Nephron (organoid): Measurements from ENCODE around the gene TBCEL.

Source experiments
- H3K27ac Mint-ChIP-seq, 3 experiments: 2 replicates each; pipeline ENCODE4 v1.8.0; 2020; ENCODE audit warnings: mixed read lengths in 3 of 3, mild to moderate bottlenecking in 2 of 3, moderate library complexity in 1 of 3
- H3K27me3 Mint-ChIP-seq: 2 replicates; pipeline ENCODE4 v1.8.0; 2021; ENCODE audit warnings: low read depth, mild to moderate bottlenecking, moderate library complexity, mixed read lengths
- H3K36me3 Mint-ChIP-seq: 2 replicates; pipeline ENCODE4 v1.8.0; 2020; ENCODE audit warnings: low read depth, mixed read lengths
- H3K4me1 Mint-ChIP-seq: 2 replicates; pipeline ENCODE4 v1.8.0; 2020; ENCODE audit warnings: mixed read lengths
- H3K4me3 Mint-ChIP-seq, 3 experiments: 2 replicates each; pipeline ENCODE4 v1.8.0; 2020; ENCODE audit warnings: mild to moderate bottlenecking in 3 of 3, mixed read lengths in 3 of 3, moderate library complexity in 2 of 3
- H3K9me3 Mint-ChIP-seq: 2 replicates; pipeline ENCODE4 v1.8.0; 2020; ENCODE audit warnings: mixed read lengths
- TF ChIP-seq, protein P1 (sequence below), 3 experiments: fragments of 200-600 bp; sonication (generic); IDR thresholded peaks; one replicate each; pipeline ENCODE4 v1.5.0; 2021; ENCODE audit warnings: antibody characterized with exemption in 3 of 3; ENCODE audit not compliant: unreplicated experiment in 3 of 3

Gene TBCEL

DNA sequence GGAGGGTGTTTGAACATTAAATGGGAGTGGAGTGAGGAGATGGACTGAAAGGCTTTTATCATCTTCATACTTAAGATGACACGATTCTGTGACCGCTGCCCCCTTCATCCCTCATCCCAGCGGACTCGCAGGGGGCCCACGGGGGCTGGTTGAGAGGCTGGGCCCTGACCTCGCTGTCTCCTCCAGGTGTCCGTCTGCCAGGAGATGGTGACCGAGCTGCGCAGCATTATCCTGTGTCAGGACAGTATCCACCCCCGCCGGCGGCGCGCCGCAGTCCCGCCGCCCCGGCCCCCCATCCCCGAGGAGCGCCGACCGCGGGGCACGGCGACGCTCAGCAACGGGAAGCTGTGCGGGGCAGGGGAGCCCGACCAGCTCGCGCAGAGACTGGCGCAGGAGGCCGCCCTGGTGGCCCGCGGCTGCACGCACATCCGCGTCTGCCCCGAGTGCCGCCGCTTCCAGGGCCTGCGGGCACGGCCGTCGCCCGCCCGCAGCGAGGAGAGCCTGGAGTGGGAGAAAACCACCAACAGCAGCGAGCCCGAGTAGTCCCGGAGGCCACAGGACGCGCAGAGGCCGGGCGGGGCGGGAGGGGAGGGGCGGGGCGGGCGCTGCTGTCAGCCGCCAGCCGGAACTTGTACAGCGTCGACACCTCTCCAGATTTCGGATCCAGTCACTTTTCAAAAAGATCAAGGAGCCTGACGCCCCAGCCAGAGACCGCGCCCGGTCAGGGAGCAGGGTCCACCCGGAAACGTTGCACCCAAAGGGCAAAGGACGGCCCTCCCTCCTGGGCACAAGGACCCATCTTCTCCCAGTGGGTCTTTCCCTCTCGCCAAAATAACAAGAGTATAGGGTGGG is 38.0 kb upstream of the TBCEL start:
- Mint-ChIP-seq H3K36me3 (no peaks in the 10 kb centered on the region), H3K27ac (no peak overlapping the region), H3K4me3 (peak overlapping the region; percentile 82 to 85 (median 85)), H3K9me3 (no peaks in the 10 kb centered on the region), H3K27me3 (peaks cover 29% of the 10 kb centered on the region), H3K4me1 (peaks cover 5% of the 10 kb centered on the region)
- TF ChIP-seq, protein P1, sequence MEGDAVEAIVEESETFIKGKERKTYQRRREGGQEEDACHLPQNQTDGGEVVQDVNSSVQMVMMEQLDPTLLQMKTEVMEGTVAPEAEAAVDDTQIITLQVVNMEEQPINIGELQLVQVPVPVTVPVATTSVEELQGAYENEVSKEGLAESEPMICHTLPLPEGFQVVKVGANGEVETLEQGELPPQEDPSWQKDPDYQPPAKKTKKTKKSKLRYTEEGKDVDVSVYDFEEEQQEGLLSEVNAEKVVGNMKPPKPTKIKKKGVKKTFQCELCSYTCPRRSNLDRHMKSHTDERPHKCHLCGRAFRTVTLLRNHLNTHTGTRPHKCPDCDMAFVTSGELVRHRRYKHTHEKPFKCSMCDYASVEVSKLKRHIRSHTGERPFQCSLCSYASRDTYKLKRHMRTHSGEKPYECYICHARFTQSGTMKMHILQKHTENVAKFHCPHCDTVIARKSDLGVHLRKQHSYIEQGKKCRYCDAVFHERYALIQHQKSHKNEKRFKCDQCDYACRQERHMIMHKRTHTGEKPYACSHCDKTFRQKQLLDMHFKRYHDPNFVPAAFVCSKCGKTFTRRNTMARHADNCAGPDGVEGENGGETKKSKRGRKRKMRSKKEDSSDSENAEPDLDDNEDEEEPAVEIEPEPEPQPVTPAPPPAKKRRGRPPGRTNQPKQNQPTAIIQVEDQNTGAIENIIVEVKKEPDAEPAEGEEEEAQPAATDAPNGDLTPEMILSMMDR (IDR thresholded peaks at IDR 0.05; ENCODE audit: unreplicated experiment in 3 of 3): peak; percentile 31 to 38 (median 35)

DNA sequence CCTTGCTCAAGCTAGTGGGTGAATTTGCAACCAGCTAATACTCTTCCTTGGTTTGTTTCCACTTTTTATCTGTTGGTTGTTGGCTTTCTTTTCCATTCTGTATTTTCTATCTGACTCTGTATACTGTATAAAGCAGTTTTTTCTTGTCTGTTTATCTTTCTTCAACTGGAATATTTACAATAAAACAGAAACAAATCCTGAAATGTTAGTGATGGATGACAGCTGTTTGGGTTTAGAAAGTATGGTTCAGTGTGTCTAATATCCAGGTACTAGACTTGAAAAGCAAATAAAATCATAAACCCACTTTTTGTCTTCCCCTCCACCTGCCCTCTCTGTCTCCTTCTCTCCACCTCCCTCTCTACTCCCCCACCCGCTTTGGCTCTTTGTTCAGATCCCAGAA is 35.3 kb upstream of the TBCEL start:
- Mint-ChIP-seq H3K36me3 (no peaks in the 10 kb centered on the region), H3K27me3 (peaks cover 21% of the 10 kb centered on the region), H3K4me1 (peaks cover 5% of the 10 kb centered on the region), H3K4me3 (peak overlapping the region in 1 of 3 experiments; percentile 19), H3K27ac (no peak overlapping the region), H3K9me3 (no peaks in the 10 kb centered on the region)
- TF ChIP-seq, protein P1 (IDR thresholded peaks at IDR 0.05; ENCODE audit: unreplicated experiment in 3 of 3): no peak

DNA sequence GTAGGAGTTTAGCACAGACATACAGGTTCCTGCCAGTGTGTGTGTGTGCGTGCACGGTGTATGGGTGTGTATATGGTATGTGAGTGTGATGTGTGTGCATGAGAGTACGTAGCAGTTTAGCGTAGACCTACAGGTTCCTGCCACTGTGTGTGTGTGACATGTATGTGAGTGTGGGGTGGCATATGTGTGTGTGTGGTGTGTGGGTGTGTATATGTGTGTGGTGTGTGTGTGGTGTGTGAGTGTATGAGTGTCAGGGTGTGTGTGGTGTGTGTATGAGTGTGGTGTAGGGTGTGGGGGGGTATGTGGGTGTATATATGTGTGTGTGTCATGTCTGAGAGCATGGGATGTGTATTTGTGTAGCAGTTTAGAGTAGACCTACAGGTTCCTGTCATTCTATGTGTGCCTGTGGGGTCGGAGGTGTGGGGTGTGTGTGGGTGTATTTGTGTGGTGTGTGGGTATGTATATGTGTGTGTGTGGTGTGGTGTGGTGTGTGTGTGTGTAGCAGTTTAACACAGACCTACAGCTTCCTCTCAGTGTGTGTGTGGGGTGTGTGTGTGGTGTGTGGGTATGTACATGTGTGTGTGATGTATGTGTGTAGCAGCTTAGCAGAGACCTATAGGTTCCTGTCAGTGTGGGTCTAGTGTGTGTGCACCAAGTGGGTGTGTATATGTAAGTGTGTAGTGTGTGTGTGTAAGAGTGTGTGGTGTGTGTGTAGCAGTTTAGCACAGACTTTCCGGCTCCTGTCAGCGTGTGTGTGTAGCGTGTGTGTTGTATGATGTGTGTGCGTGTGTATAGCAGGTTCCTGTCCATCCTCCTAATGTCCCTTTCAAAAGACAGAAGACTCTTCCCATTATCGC is 31.8 kb upstream of the TBCEL start:
- TF ChIP-seq, protein P1 (IDR thresholded peaks at IDR 0.05; ENCODE audit: unreplicated experiment in 3 of 3): no peak
- Mint-ChIP-seq H3K36me3 (no peaks in the 10 kb centered on the region), H3K27me3 (peaks cover 11% of the 10 kb centered on the region), H3K27ac (no peak overlapping the region), H3K4me1 (no peaks in the 10 kb centered on the region), H3K4me3 (no peak overlapping the region), H3K9me3 (no peaks in the 10 kb centered on the region)

GRCh38 chr11:120994091-120994859 is 29.6 kb upstream of the TBCEL start:
- Mint-ChIP-seq H3K4me1 (no peaks in the 10 kb centered on the region), H3K27ac (peak overlapping the region in 1 of 3 experiments; percentile 38), H3K9me3 (no peaks in the 10 kb centered on the region), H3K4me3 (no peak overlapping the region), H3K27me3 (peaks cover 12% of the 10 kb centered on the region), H3K36me3 (no peaks in the 10 kb centered on the region)
- TF ChIP-seq, protein P1 (IDR thresholded peaks at IDR 0.05; ENCODE audit: unreplicated experiment in 3 of 3): no peak

GRCh38 chr11:120995184-120995583 is 28.7 kb upstream of the TBCEL start:
- no peak overlapping the region for H3K4me3 Mint-ChIP-seq
- TF ChIP-seq, protein P1 (IDR thresholded peaks at IDR 0.05; ENCODE audit: unreplicated experiment in 3 of 3): no peak
- H3K27ac Mint-ChIP-seq: no peak overlapping the region
- H3K4me1 Mint-ChIP-seq: no peaks in the 10 kb centered on the region
- H3K27me3 Mint-ChIP-seq: peaks cover 14% of the 10 kb centered on the region
- H3K9me3 Mint-ChIP-seq: no peaks in the 10 kb centered on the region
- H3K36me3 Mint-ChIP-seq: no peaks in the 10 kb centered on the region
